A549 (cell line): ENCODE results near the gene TNS1. TPM values are rescaled to one million over a fixed set of nuclear protein-coding genes. Genes with fewer than 3 reads are reported as not detected.

Experiments
- ATAC-seq, 2 experiments: fragments of 200-7000 bp in 1 of 2; fragments of >200 bp in 1 of 2; cut with Nextera tagmentation in 1 of 2; cut with Tn5 transposase in 1 of 2; 3 replicates each; pipeline versions ENCODE4 v1.8.0 to v1.9.1; 2018 to 2020; ENCODE audit warnings: mild to moderate bottlenecking in 1 of 2, moderate library complexity in 1 of 2
- CTCF ChIA-PET: fragments of 300-600 bp; sonication (Branson Sonifier 250); formaldehyde crosslinking; extraction: SDS; loops from one replicate; lab custom pipeline; 2021; ENCODE audit warnings: antibody characterized with exemption, inconsistent platforms; lab: Yijun Ruan, JAX
- POLR2A ChIA-PET: fragments of 350-600 bp; formaldehyde crosslinking; extraction: SDS; loops from one replicate; lab custom pipeline; 2021; ENCODE audit warnings: antibody characterized with exemption, inconsistent platforms; lab: Yijun Ruan, JAX
- DNase-seq, 2 experiments: peaks; one replicate each; pipeline versions ENCODE4 v3.0.0 to v3.0.0-alpha.2; 2011 to 2016; ENCODE audit warnings: low read depth in 1 of 2, low spot score in 1 of 2
- FAIRE-seq: peaks from 2 replicates; lab custom pipeline; 2011; peaks lifted over from hg19 to GRCh38; lab: Jason Lieb, UNC
- H3K27ac ChIP-seq, 2 experiments: fragments of >200 bp; sonication (Bioruptor Twin); formaldehyde crosslinking; 3 replicates each; pipeline ENCODE4 v1.5.1; 2016 to 2017
- H3K4me1 ChIP-seq: fragments of >200 bp; sonication (Bioruptor Twin); formaldehyde crosslinking; 3 replicates; pipeline ENCODE4 v1.6.1; 2016
- H3K4me2 ChIP-seq: fragments of >200 bp; sonication (Bioruptor Twin); formaldehyde crosslinking; 3 replicates; pipeline ENCODE4 v1.6.1; 2016
- H3K4me3 ChIP-seq: fragments of >200 bp; sonication (Bioruptor Twin); formaldehyde crosslinking; 3 replicates; pipeline ENCODE4 v1.5.1; 2016
- H3K9me3 ChIP-seq: fragments of >200 bp; sonication (Bioruptor Twin); formaldehyde crosslinking; 3 replicates; pipeline ENCODE4 v1.6.1; 2016
- CBX2 ChIP-seq: fragments of 200-600 bp; sonication (generic); IDR thresholded peaks from 2 replicates; pipeline ENCODE4 v1.6.1; 2016; ENCODE audit warnings: low read depth, mild to moderate bottlenecking, borderline replicate concordance
- FOSB ChIP-seq: fragments of 250-450 bp; sonication (Bioruptor Pico); IDR thresholded peaks from 2 replicates; pipeline ENCODE4 v1.5.0; 2020; ENCODE audit warnings: mild to moderate bottlenecking, moderate library complexity
- FOXS1 ChIP-seq: fragments of 250-450 bp; sonication (Bioruptor Pico); IDR thresholded peaks from 2 replicates; pipeline ENCODE4 v1.5.0; 2020; ENCODE audit warnings: mild to moderate bottlenecking, moderate library complexity
- HDAC2 ChIP-seq: fragments of 200-600 bp; sonication (generic); IDR thresholded peaks from 2 replicates; pipeline ENCODE4 v1.6.1; 2016
- HEYL ChIP-seq: fragments of 250-450 bp; sonication (Bioruptor Pico); IDR thresholded peaks from 2 replicates; pipeline ENCODE4 v1.8.0; 2021; ENCODE audit warnings: mild to moderate bottlenecking, moderate library complexity
- JUN ChIP-seq, 2 experiments: fragments of >200 bp; sonication (Bioruptor Twin); formaldehyde crosslinking; IDR thresholded peaks; 2 replicates in 1 of 2; 3 replicates in 1 of 2; pipeline ENCODE4 v1.6.1; 2016 to 2017
- NR3C1 ChIP-seq: fragments of >200 bp; sonication (Bioruptor Twin); formaldehyde crosslinking; IDR thresholded peaks from 3 replicates; pipeline ENCODE4 v1.6.1; 2017
- POLR2AphosphoS2 ChIP-seq: conservative IDR thresholded peaks from 2 replicates; pipeline ENCODE4 v1.6.1; 2012; ENCODE audit warnings: low read length, improper control_type of control experiment, inconsistent platforms
- RAD21 ChIP-seq, 2 experiments: fragments of >200 bp in 1 of 2; sonication (Bioruptor Twin) in 1 of 2; formaldehyde crosslinking in 1 of 2; IDR thresholded peaks in 1 of 2; conservative IDR thresholded peaks in 1 of 2; 2 replicates in 1 of 2; 3 replicates in 1 of 2; pipeline ENCODE4 v1.6.1; 2012 to 2018; ENCODE audit warnings: inconsistent platforms in 1 of 2
- RARB ChIP-seq: fragments of 250-450 bp; sonication (Bioruptor Pico); IDR thresholded peaks from 2 replicates; pipeline ENCODE4 v1.8.0; 2021; ENCODE audit warnings: mild to moderate bottlenecking, moderate library complexity
- SMC3 ChIP-seq: fragments of >200 bp; sonication (Bioruptor Twin); formaldehyde crosslinking; IDR thresholded peaks from 3 replicates; pipeline ENCODE4 v1.6.1; 2018; ENCODE audit warnings: inconsistent platforms
- SREBF2 ChIP-seq: fragments of 450-650 bp; IDR thresholded peaks from 2 replicates; pipeline ENCODE4 v1.6.1; 2014; ENCODE audit warnings: mild to moderate bottlenecking, moderate library complexity
- TFCP2L1 ChIP-seq: fragments of 250-450 bp; sonication (Bioruptor Pico); IDR thresholded peaks from 2 replicates; pipeline ENCODE4 v1.5.0; 2021; ENCODE audit warnings: mild to moderate bottlenecking
- TP53 ChIP-seq: fragments of 250-450 bp; sonication (Bioruptor Pico); IDR thresholded peaks from 2 replicates; pipeline ENCODE4 v1.5.0; 2021; ENCODE audit warnings: mild to moderate bottlenecking, moderate library complexity
- ZFP36 ChIP-seq: fragments of 450-650 bp; IDR thresholded peaks from 2 replicates; pipeline ENCODE4 v1.6.1; 2014; ENCODE audit warnings: borderline replicate concordance; ENCODE audit not compliant: partially characterized antibody
- ZSCAN20 ChIP-seq: fragments of 250-450 bp; sonication (Bioruptor Pico); IDR thresholded peaks from 2 replicates; pipeline ENCODE4 v1.8.0; 2022; ENCODE audit warnings: mild to moderate bottlenecking, moderate library complexity
- WGBS: methylation state at CpG from one replicate; pipeline ENCODE4 v1.1.6; 2017; ENCODE audit errors: missing lambda C conversion rate; 5-methylcytosine and 5-hydroxymethylcytosine counted together
- polyA plus RNA-seq, 4 experiments: library from polyadenylated mRNA; depleted of rRNA in 3 of 4; stranded (reverse); fragments of >200 nt; fragmentation: RNase III in 1 of 4; extraction: RNeasy Plus Mini Kit Qiagen cat#74134 plus additional on column Dnase treatment in 1 of 4; gene quantifications; 2 replicates in 3 of 4; 3 replicates in 1 of 4; pipeline ENCODE4 v1.2.3, GENCODE V29; 2011 to 2017
- TF ChIP-seq, protein P1 (sequence below): fragments of 250-450 bp; sonication (Bioruptor Pico); IDR thresholded peaks from 2 replicates; pipeline ENCODE4 v1.5.0; 2021; ENCODE audit warnings: mild to moderate bottlenecking, moderate library complexity, borderline replicate concordance

The TNS1 gene
- polyA plus RNA-seq, 2 of the 4 experiments (the other 2 are of a cell fraction), result 4.9 to 10.6 TPM

DNA sequence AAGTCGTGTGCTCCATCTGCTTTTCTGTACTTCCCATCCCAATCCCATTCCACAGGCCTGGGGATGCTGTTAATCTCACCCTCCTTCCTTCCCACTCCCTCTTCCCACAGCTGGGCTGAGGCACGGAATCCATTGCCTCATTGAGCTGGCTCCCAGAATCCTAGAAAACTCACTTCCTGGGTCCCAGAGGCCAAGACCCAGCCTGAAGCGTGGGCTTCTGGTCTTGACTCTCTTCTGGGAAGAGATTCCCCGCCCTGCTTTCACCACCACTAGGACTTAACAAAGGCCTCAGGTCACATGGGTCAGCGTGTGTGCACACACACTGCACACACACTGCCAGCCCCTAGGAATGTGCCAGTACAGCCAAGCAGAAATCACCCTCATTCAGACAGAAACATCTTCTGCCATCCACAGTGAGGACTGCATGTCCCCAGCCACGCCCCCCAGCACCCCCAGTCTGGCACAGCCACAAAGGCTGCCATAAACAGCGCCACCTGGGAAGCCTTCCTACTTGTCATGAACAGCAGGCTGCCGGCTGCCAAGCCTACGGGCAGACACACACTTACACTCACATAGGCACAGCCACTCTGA lies 165.8 kb downstream of the TNS1 start:
- TF ChIP-seq TFCP2L1 (CRISPR knock-in tag), result no peak
- TF ChIP-seq SMC3, result no peak
- POLR2A ChIA-PET, result no interaction called here
- Histone ChIP-seq H3K4me1 (no peaks in the 10 kb centered on the region), H3K9me3 (no peaks in the 10 kb centered on the region), H3K27ac (0 out of 6 replicates have a peak overlapping the region, but pooled peaks of 1 of the 2 experiments have one; percentile 8), H3K4me2 (no peak overlapping the region), H3K4me3 (no peak overlapping the region)
- CTCF ChIA-PET, result interaction anchor here (1.1 to 1.7 kb wide), 3 partner anchors 51 to 151 kb away, joined by 3 to 4 read pairs (median 3); no protein-coding TSS in a partner anchor
- WGBS, result 77% methylated on average over 7 of the region's 9 CpGs
- FAIRE-seq (no peak), ATAC-seq (peak in 1 of 2 experiments; percentile 60; a peak in 3 of 6 replicates), DNase-seq (peak in 1 of 2 experiments; percentile 23)

DNA sequence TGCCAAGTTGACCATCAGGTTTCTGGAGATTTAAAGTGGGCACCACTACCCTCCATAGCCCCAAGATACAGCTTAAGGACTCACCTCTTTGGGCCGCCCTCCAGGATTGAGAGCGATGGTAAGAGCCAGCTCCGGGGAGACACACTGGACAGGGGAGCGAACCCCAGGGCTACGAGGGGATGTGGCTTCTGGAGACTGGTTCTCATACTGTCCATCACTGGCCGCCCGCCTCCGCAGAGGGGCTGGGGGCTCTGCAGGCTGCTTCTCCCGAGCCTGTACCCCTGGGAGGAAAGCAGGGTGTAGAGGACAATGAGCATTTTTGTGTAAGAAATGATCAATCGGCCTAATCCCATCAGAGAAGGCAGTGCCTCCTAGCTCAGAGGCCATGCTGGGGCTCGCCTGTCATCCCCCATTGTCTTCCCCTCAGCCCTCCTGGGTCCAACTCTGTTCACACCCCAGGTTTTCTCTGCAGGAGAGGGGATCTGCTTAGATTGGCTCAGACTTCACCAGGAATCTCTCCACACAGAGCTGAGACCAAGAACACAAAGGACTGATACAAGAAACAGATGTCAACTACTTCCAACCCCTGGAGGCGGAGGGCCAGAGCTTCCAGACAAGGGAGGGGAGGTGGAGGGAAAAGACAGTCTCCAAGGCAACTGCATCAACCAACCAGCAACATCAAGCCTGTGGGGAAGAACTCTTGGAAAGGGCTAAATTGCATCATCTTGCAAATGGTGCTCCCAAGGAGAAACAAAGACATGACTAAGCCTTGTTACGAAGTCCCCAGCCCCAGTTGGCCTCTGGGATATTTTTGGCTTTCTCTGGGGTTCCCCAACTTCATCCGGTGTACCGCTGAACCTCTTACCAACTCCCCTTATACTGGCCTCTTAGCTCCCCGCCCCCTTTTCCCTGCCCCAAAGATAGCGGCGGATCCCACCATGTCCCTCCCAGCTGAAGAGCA lies 166.6 kb downstream of the TNS1 start:
- Histone ChIP-seq H3K4me2 (no peak overlapping the region), H3K9me3 (no peaks in the 10 kb centered on the region), H3K4me3 (no peak overlapping the region), H3K4me1 (no peaks in the 10 kb centered on the region), H3K27ac (0 out of 6 replicates have a peak overlapping the region, but pooled peaks of 1 of the 2 experiments have one; percentile 8)
- ChIA-PET POLR2A (no interaction called here), CTCF (interaction anchor here (1.2 to 2.6 kb wide), 5 partner anchors 8 to 151 kb away, joined by 3 to 11 read pairs (median 3); no protein-coding TSS in a partner anchor)
- DNase-seq (peak in 1 of 2 experiments; percentile 25), FAIRE-seq (no peak), ATAC-seq (peak in 1 of 2 experiments; percentile 11; a peak in 2 of 6 replicates)
- TF ChIP-seq RARB, result no peak
- no peak for TF ChIP-seq HEYL
- no peak for TF ChIP-seq RAD21 (conservative IDR thresholded peaks at IDR 0.05 in 1 of 2, IDR thresholded peaks at IDR 0.05 in 1 of 2)
- TF ChIP-seq TP53, result no peak
- no peak for TF ChIP-seq HDAC2
- TF ChIP-seq SREBF2, result no peak
- no peak for TF ChIP-seq ZSCAN20 (CRISPR knock-in tag)
- no peak for TF ChIP-seq CBX2
- TF ChIP-seq, protein P1, sequence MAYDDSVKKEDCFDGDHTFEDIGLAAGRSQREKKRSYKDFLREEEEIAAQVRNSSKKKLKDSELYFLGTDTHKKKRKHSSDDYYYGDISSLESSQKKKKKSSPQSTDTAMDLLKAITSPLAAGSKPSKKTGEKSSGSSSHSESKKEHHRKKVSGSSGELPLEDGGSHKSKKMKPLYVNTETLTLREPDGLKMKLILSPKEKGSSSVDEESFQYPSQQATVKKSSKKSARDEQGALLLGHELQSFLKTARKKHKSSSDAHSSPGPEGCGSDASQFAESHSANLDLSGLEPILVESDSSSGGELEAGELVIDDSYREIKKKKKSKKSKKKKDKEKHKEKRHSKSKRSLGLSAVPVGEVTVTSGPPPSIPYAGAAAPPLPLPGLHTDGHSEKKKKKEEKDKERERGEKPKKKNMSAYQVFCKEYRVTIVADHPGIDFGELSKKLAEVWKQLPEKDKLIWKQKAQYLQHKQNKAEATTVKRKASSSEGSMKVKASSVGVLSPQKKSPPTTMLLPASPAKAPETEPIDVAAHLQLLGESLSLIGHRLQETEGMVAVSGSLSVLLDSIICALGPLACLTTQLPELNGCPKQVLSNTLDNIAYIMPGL, result no peak
- TF ChIP-seq POLR2AphosphoS2, result no peak
- WGBS, result 80% methylated on average over 17 of the region's 18 CpGs

DNA sequence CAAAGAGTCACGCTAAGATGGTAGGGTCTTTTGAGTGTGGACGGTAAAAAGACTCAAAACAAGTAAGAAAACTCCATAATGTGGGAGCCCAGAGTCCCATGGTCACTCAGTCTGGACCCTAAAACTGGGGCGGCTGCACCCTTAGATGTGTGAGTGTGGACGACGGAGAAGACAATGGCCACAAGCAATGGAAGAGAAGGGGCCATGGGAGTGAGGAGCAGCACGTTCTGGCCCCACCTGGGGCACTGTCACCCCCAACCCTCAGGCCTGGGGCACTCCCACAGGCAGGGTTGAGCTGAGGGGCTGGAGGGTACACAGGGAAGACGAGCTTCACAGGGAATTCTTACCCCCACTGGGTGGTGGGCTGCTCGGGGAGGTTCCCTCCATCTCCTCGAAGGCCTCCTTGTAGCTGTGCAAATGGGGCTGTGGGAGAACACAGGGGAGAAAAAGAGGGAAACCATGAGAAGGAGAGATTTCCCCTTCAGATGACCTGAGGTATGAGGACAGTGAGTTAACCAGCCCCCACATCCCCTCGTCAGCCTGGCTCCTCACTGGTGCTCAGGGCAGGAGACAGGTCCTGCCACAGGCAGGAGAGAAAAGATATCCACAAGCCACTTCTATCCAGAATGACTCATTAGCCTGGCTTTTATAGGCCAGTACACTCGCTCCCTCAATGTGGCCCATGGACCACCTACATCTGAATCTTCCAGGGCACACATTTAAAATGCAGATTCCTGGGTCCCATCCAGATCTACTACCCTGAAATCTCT lies 167.9 kb downstream of the TNS1 start:
- Histone ChIP-seq H3K9me3 (no peaks in the 10 kb centered on the region), H3K4me3 (no peak overlapping the region), H3K4me1 (no peaks in the 10 kb centered on the region), H3K27ac (no peak overlapping the region), H3K4me2 (no peak overlapping the region)
- 71% methylated on average over 11 of the region's 11 CpGs for WGBS
- TF ChIP-seq FOXS1 (CRISPR knock-in tag) (no peak), CBX2 (no peak), FOSB (CRISPR knock-in tag) (no peak), JUN (IDR thresholded peaks at IDR 0.05) (no peak), ZFP36 (no peak), ZSCAN20 (CRISPR knock-in tag) (no peak), NR3C1 (no peak)
- ATAC-seq (no peak), DNase-seq (no peak), FAIRE-seq (no peak)
- POLR2A ChIA-PET, result no interaction called here
- CTCF ChIA-PET, result interaction anchor here (1.0 to 2.6 kb wide), 4 partner anchors 10 to 51 kb away, joined by 3 to 11 read pairs (median 4); no protein-coding TSS in a partner anchor
